GM18909 (cell line): ENCODE data around the gene ZFYVE19.

Experiments used
- ATAC-seq: cut with Tn5 transposase; IDR thresholded peaks from one replicate; pipeline ENCODE4 v1.9.1; 2021; ENCODE audit warnings: mild to moderate bottlenecking; ENCODE audit not compliant: unreplicated experiment, poor library complexity

ZFYVE19 gene

DNA sequence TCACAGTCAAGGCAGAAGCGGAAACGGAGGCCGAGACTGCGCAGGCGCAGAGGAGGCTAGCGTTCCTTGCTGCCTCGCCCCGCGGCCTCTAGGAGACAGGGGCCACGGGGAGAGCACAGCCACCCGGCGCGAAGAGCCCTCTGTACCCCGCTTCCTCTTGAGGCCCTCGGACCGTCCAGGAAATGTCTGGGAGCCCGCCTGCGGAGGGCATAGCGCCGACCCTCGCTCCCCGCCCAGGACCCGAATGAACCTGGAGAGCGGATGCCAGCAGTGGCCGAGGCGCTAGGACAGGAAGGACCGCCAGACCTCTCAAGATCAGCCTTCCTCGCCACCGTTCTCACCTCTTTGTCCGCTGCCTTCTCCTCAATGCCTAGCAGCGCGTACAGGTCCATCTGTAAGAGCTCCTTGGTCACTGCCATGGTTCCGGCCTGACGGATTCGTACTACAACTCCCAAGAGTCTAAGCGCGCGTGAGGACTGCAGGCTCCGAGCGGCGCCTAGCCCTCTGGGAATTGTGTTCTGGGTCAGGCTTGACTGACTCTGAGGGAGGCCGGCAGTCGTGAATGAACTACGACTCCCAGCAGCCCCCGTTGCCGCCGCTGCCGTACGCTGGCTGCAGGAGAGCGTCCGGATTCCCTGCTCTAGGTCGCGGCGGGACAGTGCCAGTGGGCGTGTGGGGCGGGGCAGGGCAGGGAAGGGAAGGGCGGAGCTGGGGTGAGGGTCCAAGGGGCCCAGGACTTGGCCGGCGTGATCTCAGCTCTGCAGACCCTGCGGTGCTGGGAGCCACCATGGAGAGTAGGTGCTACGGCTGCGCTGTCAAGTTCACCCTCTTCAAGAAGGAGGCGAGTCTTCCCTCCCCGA is at the start of gene ZFYVE19, which contains the start of gene DNAJC17:
TSS of gene ZFYVE19 (plus strand) at position 62 of the 860 bp plus-strand sequence. CDS start at position 563, 501 bp downstream.
TSS of gene DNAJC17 (minus strand) at position 446 of the 860 bp plus-strand sequence. CDS start at position 419, 27 bp downstream.
- peak; percentile 93 for ATAC-seq

DNA sequence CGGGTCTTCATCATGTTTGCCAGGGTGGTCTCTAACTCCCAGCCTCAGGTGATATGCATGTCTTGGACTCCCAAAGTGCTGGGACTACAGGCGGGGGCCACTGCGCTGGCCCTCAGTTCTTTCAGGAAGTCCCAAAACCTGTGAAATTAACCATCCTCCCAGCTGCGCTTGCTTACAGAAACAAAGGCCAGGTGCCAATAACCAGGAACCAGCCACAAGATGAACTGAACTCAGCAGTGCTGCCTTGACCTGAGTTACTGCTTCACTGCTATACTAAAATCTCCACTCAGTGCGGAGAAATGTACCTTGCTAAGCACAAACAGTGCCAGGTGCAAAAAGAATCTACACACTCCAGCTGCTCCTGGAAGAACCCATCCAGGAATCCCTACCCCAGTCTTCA is 46.9 kb upstream of the ZFYVE19 start:
- ATAC-seq = no peak

DNA sequence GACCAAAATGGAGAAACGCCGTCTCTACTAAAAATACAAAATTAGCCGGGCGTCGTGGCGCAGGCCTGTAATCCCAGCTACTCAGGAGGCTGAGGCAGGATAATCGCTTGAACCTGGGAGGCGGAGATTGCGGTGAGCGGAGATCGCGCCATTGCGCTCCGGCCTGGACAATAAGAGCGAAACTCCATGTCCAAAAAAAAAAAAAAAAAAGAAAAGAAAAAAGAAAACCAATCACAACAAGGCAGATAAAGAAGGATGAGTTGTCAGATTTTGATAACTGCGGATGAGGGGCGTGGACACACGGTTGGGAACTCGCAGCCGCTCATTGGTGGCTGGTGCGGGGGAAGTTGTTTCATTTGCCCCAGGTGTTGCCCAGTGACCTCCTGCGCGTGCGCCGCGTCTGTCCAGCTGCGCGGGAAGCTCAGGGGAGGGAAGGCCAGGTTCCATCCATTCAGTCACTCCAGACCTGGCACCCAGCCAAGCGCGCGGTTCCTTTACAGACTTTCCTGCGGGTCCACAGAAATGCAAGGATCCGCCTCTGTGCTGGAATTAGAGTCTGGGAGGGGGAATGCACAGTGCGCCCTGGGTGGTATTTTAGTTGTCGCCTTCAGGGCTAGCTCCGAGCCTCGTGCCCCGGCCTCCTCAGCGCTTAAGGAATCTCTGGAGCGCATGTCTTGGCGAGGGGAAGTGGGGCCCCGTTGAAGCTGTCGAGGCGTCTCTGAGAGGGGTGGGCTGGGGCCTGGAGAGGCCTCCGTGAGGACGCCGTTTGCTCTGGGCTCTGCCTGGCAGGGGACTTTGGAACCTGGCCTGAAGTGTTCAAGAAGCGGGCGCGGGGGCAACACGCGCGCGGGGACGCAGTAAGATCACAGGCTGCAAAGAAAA is 43.7 kb upstream of the ZFYVE19 start:
- ATAC-seq = no peak

DNA sequence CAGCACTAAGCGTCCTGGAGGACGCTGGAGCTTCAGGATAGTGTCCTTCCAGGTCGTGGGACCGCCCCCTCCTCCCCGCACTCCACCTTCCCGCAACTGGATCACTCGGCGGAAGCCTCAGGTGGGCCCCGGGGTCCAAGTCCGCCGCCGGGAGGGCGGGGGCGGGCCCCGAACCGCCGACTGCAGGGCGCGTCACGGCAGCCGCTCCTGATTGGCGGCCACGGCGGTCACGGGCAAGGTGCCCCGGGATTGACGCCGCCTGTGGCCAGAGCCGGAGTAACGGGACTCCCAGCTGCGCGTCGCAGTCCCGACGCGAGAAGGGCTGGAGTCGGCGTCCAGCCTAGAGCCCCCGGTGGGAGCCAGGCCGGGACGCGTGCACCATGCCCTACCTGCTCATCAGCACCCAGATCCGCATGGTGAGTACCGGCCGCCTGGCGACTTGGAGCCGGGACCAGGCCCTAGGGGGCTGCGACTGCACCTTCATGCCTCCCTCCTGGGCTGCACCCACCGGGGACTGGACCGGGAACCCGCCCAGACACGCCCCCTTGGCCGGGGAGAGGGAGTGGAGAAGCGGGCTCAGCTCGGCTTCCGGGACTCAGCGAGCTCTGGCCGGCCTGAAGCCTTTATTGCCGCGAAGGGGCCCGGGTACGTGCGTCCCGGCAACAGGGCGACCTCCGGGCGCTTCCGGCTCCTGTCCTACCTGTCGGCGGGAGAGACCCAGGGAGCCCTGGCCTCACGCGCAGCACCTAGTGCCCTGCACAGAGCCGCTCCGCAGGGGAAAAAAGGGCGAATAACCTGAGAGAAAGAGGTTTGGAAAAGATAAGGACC is 42.9 kb upstream of the ZFYVE19 start, which contains the start of gene GCHFR:
TSS of gene GCHFR (plus strand) at position 268 of the 828 bp plus-strand sequence. CDS start at position 381, 113 bp downstream.
- peak; percentile 54 for ATAC-seq

DNA sequence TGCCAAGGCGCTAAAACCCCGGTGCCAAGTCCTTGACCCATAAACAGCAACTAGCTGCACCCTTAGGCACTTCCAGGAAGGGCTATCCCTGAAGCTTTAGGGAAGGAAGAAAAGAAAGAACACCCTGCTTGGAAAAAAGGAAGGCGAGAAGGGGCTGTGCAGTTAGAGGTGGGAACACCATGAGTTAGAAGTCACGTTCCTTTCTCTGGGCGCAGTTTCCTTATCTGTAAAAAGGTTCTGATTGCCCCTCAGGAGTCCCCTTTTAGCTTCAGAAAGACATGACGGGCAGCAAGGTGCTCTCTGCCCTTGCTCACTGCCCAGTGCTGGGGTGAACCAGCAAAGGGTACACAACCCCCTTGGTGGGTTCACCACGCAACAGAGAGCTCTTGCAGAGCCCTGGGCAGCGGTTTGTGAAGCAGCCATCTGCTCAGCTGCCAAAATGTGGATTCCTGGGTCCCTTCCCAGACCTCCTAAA is 42.2 kb upstream of the ZFYVE19 start:
- no peak for ATAC-seq

- ATAC-seq = no peak
These were observed 40.6 kb upstream of the ZFYVE19 start for GRCh38 chr15:40766194-40766815.

DNA sequence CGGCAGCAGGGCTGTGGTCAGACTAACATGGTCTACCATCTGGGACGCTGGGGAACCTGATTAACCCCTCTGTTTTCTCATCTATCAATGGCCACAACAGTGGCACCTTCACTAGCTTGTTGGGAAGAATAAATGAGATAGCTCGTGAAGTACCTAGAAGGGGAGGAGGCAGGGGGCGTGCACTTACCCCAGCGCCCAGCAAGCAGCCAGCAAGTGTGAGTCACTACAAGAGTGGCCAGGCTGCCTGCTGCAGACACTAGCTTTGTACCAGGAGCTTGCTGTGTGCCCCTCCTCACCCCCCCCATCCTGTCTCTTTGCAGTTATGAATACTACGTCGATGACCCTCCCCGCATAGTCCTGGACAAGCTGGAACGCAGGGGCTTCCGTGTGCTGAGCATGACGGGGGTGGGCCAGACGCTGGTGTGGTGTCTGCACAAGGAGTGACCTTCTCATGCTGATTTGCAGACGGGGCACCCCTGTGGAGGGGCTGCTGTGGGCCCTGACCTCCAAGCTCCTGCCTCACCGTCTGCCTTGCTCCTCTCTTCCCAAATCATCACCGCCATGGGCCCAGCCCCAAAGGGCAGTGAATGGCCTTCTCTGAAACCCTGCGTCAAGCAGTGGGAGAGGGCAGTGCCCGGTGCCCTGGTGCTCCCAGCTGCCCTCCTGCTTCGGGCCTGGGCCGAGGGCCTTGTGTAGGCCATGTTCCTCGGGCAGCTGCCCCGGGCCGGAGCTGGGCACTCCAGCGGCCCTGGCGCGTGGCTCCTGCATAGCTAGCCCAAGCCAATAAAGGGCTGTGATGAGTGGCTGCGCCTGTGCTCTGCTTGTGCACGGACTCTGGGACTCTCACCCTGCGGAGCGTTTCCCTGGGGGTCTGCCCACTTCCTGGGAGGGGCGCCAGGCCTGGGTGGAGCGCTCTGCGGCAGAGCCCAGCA is 39.7 kb upstream of the ZFYVE19 start:
- no peak for ATAC-seq

GRCh38 chr15:40767838-40768500 is 38.9 kb upstream of the ZFYVE19 start:
- no peak for ATAC-seq

- ATAC-seq = no peak
These were observed 38.2 kb upstream of the ZFYVE19 start for GRCh38 chr15:40768521-40769273.

DNA sequence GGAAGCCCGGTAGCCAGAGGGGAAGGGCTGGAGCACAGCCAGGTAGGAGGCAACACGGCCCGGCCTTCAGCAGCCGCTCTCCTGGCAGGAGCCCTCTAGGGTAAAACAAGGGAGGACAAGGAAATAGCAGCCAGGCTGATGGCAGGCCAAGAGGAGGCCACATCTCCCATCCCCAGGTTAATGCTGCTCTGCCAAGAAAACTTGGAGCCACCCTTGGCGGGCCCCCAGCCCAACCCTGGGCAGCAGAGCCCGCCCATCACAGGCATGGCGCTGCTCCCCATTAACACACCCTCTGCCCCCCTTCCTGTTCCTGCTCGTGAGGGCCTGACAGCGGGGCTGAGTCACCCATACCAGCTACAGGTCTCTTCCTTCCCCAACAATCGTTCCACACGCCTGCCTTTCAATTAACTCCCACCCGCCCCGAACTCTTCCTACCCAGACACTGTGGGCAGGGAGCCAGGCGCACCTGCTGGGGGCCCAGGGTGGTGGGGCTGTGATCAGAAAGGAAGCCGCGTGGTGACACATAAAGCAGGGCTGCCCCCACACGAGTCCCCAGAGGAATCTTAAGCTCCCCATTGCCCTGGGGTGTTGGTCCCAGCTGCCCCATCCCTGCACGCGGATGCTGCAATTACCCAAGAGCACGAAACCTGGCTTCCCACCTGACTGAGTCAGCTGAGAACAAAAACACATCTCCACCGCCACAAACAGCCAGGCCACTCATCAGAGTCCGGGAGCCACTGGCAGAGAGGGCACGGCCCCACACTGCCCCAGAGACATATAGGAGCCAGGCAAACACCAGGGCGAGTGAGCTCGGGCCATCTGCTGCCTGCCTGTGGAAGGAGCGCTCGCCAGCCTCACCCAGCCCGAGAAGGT is 37.4 kb upstream of the ZFYVE19 start, which contains the start of gene C15orf62:
TSS of gene C15orf62 (plus strand) at position 707 of the 873 bp plus-strand sequence. CDS start 516 bp downstream, outside the sequence.
- ATAC-seq = peak; percentile 55

GRCh38 chr15:40770147-40770721 is 36.7 kb upstream of the ZFYVE19 start:
- peak; percentile 3 for ATAC-seq

- ATAC-seq = no peak
These were observed 35.6 kb upstream of the ZFYVE19 start for GRCh38 chr15:40771242-40771641.

GRCh38 chr15:40772014-40772413 is 34.9 kb upstream of the ZFYVE19 start:
- ATAC-seq = no peak

DNA sequence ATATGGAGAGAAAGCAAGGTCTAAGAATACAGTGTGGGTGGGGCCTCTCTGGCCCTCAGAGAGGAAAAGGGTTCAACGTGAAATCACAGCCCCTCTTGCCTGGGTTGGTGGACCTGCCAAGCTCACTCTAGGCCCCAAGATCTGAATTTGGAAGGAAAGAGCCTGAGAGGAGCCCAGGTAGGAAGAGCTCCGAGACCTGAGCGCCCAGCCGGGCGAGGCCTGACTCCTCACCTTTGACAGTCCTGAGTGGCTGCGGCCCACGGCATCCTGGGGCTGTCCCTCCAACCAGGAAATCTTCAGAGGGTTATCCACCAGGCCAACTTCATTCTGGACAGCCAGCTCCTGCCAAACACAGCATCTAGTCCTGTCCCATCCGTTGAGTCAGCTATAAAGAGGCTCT is 33.4 kb upstream of the ZFYVE19 start:
- no peak for ATAC-seq

DNA sequence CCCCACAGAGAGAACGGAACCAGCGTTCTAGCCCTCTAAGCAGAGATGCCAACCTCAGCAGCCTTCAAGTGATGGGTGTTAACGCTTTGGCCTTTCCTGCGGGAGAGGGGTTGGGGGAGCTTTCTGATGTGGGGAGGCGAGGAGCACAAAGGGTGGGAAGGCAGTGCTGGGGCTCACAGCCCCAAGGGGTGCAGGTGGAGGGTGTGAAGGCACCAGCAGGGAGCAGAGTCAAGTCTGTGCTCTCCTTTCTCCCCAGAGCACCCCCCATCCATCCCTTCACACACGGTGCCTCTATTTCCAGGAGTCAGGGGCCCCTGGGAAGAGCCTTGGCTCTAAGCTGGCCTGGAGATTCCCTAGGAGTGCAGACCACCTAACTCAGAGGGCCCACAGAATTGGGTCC is 33.0 kb upstream of the ZFYVE19 start:
- no peak for ATAC-seq

DNA sequence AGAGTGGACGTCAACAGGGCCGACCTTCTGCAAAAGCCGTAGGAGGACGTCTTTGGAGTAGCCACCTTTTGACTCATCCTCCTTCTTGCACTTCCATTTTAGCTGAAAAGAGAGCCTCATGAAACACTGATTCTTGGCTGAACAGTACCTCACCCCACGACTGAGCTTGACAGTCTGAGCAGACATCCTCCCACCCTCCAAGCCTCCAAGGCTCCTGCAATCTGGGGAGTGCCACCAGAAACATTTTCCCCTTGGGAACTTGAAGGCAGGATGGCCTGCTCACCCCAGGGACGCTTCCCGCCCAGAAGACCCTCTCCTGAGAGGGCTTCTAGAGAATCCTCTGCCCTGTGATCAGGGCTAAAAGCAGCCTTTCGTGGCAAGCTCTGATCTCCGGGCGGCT is 31.9 kb upstream of the ZFYVE19 start:
- no peak for ATAC-seq
